GM12874 (cell line): ENCODE measurements around the gene ATG4C.

Experiments
- CTCF ChIP-seq: IDR thresholded peaks from 2 replicates; pipeline ENCODE4 v1.5.1; 2011; ENCODE audit warnings: low read depth, mild to moderate bottlenecking, control low read depth, low read length, moderate library complexity; ENCODE audit not compliant: insufficient read depth

Gene ATG4C

GRCh38 chr1:62790716-62791115 is 6.8 kb downstream of the ATG4C start:
- TF ChIP-seq CTCF: no peak

GRCh38 chr1:62794053-62794452 is 10.1 kb downstream of the ATG4C start:
- TF ChIP-seq CTCF: no peak

GRCh38 chr1:62796221-62796620 is 12.3 kb downstream of the ATG4C start:
- TF ChIP-seq CTCF: no peak

- no peak for TF ChIP-seq CTCF
These were observed 15.8 kb downstream of the ATG4C start for GRCh38 chr1:62799688-62800087.

GRCh38 chr1:62800281-62800680 is 16.3 kb downstream of the ATG4C start:
- no peak for TF ChIP-seq CTCF

GRCh38 chr1:62800825-62801306 is 16.9 kb downstream of the ATG4C start:
- TF ChIP-seq CTCF: no peak

GRCh38 chr1:62809788-62810187 is 25.9 kb downstream of the ATG4C start:
- TF ChIP-seq CTCF: no peak
